GM19099 (cell line): ENCODE data around the gene L2HGDH.

Experiments
- POLR2A ChIP-seq: IDR thresholded peaks from 3 replicates; pipeline ENCODE4 v1.6.1; 2011; ENCODE audit warnings: low read depth; ENCODE audit not compliant: insufficient read length; ENCODE audit errors: extremely low read depth

Gene L2HGDH

GRCh38 chr14:50311972-50312733, at the start of gene L2HGDH, which contains the start of gene DMAC2L:
Gene L2HGDH, minus strand, starts transcription at chr14:50312229. Its CDS starts 79 bp downstream, at chr14:50312150.
Gene DMAC2L, plus strand, starts transcription at chr14:50312324. Its CDS starts 9,164 bp downstream, at chr14:50321488.
- peak; percentile 83 for TF ChIP-seq POLR2A

- TF ChIP-seq POLR2A = no peak
These were observed 48.8 kb upstream of the L2HGDH start for GRCh38 chr14:50360851-50361250.

- no peak for TF ChIP-seq POLR2A
These were observed 48.1 kb upstream of the L2HGDH start for GRCh38 chr14:50360093-50360492.

- TF ChIP-seq POLR2A = no peak
These were observed 47.6 kb upstream of the L2HGDH start for GRCh38 chr14:50359631-50360030.

GRCh38 chr14:50357753-50358395, 45.8 kb upstream of the L2HGDH start:
- TF ChIP-seq POLR2A = no peak

- no peak for TF ChIP-seq POLR2A
These were observed 45.1 kb upstream of the L2HGDH start for GRCh38 chr14:50357124-50357523.

- no peak for TF ChIP-seq POLR2A
These were observed 43.7 kb upstream of the L2HGDH start for GRCh38 chr14:50355692-50356091.

GRCh38 chr14:50354527-50354926, 42.5 kb upstream of the L2HGDH start:
- TF ChIP-seq POLR2A = no peak

- no peak for TF ChIP-seq POLR2A
These were observed 41.1 kb upstream of the L2HGDH start for GRCh38 chr14:50353126-50353525.

- no peak for TF ChIP-seq POLR2A
These were observed 40.6 kb upstream of the L2HGDH start for GRCh38 chr14:50352584-50352983.

GRCh38 chr14:50350975-50351374, 38.9 kb upstream of the L2HGDH start:
- TF ChIP-seq POLR2A = no peak

- no peak for TF ChIP-seq POLR2A
These were observed 36.9 kb upstream of the L2HGDH start for GRCh38 chr14:50348933-50349332.

GRCh38 chr14:50347521-50347920, 35.5 kb upstream of the L2HGDH start:
- no peak for TF ChIP-seq POLR2A

- TF ChIP-seq POLR2A = no peak
These were observed 33.9 kb upstream of the L2HGDH start for GRCh38 chr14:50345846-50346422.

GRCh38 chr14:50344876-50345563, 33.0 kb upstream of the L2HGDH start:
- no peak for TF ChIP-seq POLR2A
